ENCODE data around the gene TBC1D3B.
"Not testable (repeated sequence)": the region's sequence is repeated elsewhere in the genome, so short reads cannot be mapped to it uniquely, and the experiment has no call there.

The TBC1D3B gene

DNA sequence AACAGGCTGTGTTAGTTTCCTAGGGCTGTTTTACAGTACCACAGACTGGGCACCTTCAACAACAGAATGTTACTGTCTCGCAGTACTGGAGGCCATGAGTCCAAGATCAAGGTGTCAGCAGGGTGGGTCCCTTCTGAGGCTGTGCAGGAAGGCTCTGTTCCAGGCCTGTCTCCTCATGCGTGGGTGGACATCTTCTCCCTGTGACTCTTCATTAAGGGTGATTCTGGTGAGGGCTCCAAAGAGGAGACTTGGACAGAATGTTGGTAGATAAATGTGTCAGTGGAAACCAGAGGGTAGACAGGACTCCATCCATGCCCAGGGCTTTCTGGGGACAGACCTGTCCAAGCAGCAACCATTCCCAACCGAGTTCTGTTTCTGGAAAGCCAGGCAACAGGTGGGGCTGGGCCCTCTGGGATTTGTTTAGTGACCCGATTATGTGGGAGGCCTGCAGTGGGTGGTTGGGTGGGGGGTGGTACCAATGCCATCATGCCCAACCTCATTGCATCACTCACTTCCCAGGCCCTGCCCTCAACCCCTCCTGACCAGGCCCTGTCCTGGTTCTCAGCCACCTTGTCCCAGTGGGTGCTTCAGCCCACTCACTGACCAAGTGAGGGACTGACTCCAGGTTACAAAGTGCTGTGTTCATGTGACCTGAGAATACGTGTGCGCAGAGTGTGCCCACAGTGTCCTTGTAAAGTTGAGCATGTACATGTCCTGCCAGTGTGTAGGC, 5.2 kb upstream of the TBC1D3B start:
- peak; percentile 50 for DNase-seq (ENCODE audit: low spot score)

DNA sequence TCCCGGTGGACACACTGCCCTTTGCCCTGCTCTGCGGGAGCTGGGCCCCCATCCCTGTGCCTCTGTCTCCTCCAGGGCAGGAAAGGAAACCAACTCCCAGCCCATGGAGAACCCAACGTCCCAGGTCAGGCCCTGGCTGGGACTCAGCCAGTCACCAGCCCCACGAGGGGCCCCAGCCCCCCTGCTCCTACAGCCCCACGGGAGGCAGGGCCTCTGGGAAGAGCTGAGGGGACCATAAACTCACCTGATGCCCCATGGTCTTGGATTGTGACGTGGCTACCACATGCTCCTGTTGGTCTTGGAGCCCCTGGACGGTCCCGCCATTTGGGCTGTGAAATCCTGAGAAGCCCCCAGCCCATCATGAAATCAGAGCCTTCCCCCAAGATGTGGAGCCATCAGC, 7.6 kb downstream of the TBC1D3B start:
- DNase-seq (ENCODE audit: low spot score): not testable (repeated sequence)

DNA sequence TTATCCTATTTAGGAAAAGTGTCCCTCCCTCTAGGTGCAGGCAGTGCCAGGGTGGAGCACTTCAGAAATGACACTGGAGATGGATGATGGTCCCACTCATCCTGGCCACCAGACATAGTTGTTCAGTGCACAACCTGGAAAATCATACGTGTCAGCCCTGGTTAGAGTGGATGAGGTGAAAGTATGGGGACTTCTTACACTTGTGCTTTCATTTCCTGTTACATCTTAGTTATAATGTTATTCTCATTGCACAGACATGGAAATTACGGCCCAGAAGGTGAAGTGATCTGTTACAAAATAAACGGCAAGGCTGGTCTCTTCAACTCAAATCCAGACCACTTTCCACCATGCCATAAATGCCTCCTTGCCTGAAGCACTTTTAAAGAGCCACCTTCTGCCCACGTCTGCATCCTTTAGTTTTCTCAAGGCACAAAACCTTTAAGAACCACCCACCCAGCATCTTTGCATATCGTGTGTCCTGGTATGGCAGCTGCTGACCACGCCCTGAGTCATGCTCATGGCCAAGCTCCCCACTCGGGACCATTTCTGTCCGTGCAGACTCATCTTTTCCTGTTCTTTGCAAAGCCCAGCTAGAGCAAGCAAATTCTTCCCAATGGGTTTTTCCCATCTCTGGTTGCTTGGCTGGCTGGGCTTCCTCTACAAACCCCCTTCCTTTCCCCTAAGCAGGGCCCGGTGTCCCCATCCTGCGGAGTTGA, 22.4 kb downstream of the TBC1D3B start:
- no peak for DNase-seq (ENCODE audit: low spot score)

DNA sequence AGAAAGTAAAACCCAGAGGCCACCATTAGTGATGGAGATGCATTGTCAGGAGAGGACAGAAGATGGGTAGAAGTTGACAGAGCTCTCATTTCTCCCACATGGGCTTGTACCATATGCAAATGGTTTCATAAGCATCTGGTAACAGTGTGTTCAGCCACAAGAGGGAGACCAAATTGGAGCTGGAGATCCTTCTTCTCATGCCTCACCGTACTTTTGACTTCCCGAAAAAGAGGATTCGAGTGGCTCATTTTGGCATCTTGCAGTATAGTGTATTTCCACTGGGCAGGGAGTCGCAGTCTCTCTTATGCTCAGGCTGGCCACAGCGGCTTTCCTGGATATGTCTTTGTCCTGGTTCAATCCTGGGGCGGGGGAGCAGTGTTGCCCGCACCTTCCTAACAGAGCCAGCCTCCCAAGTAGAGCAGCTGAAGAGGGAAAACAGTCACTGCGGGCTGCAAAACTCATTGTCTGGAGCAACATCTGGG, 23.8 kb downstream of the TBC1D3B start:
- no peak for DNase-seq (ENCODE audit: low spot score)

DNA sequence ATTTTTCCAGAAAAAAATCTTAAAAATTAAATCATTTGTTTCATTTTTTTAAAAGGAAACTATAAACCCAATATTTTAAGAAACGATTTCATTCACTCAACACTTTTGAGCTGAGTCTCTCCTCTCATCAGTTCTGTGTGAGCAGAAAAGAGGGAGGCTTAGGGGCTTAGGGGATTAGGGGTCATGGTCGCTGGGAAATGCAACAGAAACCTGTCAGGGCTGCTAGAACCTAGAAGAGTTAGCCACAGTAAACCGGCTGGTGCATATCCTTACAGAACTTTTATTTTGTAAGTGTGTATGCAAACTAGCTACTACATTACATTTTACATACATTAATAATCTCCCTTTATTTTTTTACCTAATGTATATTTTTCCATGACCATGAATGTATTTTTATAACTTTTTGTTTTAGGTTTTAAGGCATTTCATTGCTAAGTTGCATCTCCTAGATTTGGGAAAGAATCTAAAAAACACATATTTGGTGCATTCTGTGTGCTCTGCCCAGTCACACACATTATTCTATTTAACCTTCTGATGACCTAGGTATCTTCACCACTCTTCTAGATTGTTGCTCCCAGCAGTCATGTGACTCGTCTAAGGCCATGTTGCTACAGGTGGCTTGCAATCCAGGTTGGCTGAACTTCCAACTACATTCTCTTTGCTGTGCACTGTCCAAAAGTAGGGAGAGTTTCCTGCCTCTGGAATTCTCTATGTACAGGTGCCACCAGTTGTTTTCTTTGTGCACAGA, 24.4 kb downstream of the TBC1D3B start:
- no peak for DNase-seq (ENCODE audit: low spot score)

DNA sequence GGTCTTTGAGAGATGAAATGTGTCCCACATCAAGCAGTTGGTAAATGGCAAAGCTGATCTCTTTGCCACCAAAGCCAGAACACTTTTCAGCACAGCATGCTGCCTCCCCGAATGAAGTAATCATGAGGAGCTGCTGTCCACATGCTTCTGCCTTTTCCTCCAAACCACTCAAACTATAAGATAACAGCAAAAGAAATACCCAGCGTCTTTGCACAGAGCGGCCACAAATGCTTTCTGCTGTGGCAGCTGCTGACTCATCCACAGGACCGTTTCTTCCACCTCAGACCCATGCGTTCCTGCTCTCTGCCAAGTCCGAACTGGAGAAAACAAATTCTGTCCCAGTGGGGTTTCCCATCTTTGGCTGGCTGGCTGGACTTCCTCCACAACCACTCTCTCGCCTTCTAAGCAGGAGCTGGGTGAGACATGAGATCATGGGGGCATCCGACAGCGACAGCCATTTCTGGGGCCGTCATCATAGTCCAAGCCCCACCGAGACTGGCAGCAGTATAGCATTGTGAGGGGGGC, 27.1 kb downstream of the TBC1D3B start:
- DNase-seq (ENCODE audit: low spot score): peak; percentile 54

DNA sequence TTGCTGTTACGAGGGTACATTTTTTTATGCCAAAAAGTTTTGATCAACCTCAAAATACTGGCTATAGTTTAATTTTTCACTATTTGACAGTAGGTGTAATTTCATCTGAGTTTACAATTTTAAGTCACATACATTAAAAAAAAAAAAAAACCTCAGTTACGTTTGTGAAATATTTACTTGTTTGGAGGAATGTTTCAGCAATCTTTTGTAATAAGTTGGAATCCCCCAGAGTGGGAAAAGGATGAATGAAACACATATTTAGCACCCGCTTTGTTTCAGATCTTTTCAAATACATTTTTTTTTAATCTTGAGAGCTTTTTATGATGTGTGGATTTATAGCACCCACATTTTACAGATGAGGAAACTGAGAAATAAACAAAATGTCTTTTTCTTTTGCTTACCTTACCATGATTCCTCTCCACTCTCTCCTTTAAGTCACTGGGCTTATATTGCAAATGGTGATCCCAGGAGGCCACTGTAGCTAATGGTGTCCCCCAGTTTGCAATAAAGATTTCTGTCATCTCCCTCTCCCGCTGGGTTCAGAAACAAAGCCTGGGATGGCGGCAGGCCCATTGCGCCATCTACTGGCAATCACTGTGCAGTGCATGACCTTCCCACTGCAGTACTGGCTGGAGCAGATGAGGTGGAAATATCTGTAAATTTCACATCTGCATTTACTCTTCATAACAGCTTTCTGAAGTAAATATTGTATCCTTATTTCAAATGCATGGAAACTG, 27.7 kb downstream of the TBC1D3B start:
- DNase-seq (ENCODE audit: low spot score): peak; percentile 89

DNA sequence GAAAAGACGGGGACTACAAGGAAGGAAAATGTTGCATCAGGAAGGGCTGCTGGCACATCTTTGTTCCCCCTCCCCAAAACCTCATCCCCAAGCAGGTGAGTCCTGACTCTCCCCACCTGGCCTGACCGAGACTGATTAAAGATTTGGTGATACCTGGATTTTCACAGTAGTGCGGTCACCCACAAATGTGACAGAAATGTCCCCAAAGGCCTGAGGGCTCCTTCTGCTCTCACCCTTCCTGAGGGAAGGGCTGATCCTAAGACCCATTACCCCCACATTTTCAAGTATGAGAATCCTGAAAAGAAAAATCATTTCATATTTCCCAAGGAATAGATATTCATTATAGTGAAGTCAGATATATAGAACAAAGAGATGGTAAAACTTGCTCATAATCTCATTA, 28.8 kb downstream of the TBC1D3B start:
- no peak for DNase-seq (ENCODE audit: low spot score)

DNA sequence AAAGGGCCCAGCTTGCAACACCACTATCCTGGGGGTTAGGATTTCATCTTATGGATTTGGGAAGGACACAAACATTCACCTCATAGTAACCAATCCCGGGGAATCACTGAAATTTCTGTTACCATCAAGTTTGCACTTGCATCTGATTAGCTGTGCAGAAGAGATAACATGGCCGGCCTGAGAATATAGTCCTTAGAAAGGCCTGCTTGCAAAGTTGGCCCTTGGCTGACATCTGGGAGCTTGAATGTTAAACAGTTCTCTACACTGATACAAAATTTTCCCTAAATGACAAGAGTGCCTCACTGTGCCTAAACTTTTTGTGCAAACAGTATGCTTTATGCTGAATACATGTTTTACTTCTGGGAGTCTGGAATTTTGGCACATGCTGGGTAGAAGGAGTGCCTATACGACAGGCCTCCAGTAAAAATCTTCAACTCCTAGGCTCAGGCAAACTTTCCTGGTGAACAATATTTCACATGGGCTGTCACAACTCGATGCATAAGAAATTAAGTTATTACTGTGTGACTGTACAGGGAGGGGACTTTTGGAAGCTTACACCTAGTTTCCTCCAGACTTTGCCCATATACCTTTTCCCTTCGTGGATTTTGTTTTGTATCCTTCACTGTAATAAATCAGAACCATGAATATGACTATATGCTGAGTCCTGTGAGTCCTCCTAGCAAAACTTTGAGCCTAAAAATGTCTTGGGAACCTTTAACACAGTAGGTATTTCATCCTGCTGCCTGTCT, 31.3 kb downstream of the TBC1D3B start:
- no peak for DNase-seq (ENCODE audit: low spot score)

DNA sequence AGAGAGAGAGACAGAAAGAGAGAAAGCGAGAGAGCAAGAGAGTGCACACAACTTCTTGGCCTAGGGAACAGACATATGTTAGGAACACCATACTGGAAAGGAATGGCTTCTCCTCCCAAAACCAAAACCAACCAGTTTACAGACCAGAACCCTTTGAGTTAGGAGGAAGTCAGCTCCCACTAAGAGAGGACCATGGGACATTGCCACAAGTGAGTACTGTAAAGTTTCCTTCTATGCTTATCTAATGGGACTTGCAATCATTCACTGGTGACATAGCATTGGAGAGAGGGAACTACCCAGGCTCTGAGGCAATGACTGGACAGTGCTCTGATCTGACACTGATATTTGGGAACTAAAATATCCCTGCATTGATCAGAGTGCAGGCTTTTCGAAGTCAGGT, 32.4 kb downstream of the TBC1D3B start:
- no peak for DNase-seq (ENCODE audit: low spot score)

DNA sequence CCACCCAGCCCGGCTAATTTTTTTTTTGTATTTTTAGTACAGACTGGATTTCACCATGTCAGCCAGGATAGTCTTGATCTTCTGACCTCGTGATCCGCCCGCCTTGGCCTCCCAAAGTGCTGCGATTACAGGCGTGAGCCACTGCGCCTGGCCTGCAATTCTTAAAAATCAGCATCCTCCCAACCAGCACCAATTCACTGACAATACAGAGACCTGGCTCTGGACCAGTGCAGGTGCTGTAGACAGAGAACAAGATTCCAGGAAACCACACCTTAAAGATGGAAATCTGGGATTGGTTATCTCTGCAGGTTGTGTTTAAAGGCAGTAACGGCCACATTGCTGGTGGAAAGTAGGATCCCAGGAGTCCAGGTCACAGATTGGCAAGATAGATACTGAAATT, 33.6 kb downstream of the TBC1D3B start:
- no peak for DNase-seq (ENCODE audit: low spot score)

DNA sequence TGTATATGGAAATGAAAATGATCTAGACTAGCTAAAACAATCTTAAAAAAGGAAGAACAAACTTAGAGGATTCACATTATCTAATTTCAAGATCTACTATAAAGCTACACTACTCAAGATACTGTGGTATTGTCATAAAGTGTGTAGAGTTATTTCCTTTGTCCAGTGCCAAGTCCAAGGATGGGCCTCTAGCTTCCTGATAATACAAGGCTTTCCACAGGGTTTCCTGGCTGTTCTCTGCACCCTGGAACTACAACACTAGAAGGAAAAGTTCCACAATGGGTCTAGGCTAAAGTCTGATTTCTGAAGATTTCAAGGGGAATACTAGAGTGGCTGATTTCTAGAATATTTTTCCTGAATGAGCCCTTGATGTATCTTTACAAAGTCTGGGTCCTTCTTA, 34.2 kb downstream of the TBC1D3B start:
- DNase-seq (ENCODE audit: low spot score): no peak

DNA sequence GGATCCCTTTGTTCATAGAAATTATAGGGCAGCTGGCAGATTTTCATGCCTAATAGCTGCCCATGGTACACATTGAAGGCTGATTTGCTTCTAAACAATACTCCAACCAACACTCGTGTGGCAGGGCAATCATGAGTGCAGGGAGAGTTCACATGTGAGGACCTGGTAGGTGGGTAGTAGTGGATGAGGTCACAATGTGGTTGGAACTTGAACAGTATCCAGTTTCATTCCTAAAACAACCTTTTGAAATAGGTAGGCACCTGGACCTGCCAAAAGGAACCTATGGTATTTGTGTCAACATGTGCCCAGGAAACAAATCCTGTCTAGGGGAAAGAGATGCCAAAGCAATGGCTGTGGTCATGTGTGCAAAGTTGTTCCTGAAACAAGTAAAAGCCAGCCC, 40.0 kb downstream of the TBC1D3B start:
- no peak for DNase-seq (ENCODE audit: low spot score)

DNA sequence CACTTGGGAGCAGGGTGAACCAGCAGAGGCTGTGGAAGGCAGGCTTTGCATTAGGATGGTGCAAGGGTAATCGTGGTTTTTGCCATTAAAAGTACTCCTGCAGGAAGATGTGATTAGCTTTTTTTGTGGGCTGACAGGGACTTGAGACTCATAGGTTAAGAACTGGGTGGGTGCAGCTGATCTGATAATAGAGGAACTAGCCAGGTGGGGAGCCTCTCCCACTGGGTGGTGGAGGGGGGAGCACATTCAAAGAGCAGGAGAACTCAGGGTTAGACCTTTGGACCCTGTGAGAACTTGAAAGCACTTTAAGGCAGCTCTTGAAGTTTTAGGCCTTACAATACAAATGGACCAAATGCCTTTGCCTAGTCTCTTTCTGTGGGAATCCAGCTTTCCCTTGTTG, 40.4 kb downstream of the TBC1D3B start:
- DNase-seq (ENCODE audit: low spot score): no peak

DNA sequence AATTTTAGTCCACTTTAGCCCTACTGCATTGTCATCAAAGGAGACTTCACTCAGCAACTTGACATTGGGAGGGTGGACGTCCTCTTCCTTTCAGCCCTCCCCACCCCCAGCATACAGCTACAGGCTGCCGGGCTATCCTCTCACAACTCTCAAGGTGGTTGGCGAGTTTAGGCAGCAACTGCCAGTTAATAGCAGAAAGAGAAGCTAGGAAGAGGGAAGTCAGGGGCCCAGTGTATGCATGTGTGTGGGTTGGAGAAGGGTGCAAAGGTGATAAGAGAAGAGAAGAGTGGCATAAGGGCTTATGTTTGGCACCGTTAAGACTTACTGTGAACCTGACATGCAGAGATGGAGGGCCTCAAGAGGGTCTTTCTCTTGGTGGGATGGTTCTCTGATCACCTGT, 41.0 kb downstream of the TBC1D3B start:
- DNase-seq (ENCODE audit: low spot score): no peak

DNA sequence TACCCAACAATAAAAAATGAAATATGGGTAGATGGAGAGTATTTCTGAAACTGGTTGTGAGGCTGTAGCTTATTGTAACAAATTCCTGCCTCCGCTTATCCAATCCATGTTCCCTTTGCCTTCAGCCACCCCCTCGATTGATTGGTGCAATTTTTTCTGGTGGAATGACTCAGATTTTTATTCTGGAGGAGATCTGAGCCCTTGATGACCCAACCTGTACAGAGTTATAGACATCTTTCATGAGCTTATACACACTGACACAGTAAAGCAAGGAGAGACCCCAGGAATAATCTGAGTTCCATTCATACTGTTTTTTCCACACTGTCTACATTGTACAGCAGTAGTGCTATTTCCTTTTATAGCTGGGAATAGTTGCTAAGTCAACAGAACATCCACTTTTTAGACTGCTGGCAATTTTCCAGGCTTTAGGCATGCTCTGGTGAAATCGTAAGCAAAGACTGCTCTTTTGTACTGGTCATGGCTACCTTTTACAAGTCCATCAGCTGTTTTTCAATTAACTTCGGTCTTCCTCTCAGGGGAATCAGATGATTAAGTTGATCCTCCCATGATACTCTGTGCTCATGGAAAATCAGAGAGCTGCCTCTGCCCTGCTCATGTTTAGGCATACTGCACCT, 42.7 kb downstream of the TBC1D3B start:
- DNase-seq (ENCODE audit: low spot score): no peak

DNA sequence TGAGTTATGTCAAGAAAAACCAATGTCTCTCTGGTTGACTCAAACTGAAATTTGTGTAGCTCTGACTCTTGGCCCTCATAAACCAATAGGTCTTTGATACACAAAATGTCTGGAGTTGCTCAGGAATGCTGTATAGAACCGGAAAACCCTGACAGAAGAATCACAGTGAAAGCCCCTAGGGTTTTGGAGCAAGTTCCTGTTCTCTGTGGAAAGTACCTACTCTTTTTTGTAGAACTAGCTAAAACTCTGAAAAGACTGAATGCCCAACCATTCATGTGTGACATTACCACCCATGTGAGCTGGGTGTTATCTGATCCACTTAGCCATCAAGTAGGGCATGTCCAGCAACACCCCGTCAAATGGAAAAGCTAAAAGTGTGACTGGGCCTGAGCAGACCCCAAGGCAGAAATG, 44.0 kb downstream of the TBC1D3B start:
- DNase-seq (ENCODE audit: low spot score): no peak

DNA sequence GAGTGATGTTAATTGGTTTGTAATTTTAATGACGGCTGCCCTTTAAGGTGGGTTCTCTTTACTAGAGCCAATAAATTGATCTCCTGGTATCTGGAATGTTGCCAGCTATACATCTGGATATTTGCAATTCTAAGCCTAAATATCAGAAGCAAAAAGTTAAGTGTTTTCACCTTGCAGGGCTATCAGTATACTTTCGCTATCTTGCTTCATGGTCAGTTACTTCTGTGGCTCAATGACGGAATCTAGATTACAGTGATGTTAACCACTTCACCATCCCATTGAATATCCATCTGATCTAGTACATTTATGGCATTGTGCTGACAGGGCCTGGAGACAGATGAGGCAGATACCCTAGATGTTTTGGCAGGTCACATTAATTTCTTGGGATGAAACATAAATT, 44.5 kb downstream of the TBC1D3B start:
- no peak for DNase-seq (ENCODE audit: low spot score)

DNA sequence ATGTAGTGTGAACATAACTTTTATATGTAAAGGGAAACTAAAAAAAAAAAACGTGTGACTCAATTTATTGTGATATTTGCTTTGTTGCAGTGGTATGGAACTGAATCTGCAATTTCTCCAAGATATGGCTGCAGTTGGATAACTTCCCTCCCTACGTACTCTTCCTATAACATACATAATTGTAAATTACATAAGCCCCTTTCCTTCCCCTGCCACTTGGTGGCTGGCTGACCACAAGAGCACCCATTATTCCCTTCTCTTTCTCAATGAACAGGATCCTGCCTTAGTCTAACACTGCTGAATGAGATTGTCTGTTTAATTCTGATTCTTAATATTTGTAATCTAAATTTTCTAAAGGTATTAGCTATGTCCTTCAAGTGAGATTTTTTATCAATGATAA, 45.0 kb downstream of the TBC1D3B start:
- no peak for DNase-seq (ENCODE audit: low spot score)

DNA sequence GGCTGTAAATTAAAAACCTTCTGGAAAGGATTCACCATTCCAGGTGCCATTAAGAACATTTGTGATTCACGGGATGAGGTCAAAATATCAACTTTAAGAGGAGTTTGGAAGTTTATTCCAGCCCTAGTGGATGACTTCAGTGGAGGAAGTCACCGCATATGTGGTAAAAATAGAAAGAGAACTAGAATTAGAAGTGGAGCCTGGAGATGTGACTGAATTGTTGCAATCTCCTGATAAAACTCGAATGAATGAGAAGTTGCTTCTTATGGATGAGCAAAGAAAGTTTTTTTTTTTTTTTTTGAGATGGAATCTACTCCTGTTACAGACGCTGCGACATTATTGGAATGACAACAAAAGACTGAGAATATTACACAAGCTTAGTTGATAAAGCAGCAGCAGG, 46.1 kb downstream of the TBC1D3B start:
- no peak for DNase-seq (ENCODE audit: low spot score)

DNA sequence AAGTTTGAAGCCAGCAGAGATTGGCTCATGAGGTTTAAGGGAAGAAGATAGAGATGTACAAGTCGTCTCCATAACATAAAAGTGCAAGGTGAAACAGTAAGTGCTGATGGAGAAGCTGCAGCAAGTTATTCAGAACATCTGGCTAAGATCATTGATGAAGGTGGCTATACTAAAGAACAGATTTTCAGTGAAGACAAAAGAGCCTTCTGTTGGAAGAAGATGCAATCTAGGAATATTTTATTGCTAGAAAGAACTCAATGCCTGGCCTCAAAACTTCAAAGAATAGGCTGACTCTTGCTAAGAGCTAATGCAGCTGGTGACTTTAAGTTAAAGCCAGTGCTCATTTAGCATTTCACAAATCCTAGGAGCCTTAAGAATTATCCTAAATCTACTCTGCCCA, 46.8 kb downstream of the TBC1D3B start:
- DNase-seq (ENCODE audit: low spot score): no peak
